Neural progenitor cell (in vitro differentiated cells): ENCODE measurements around the gene TNNC1. TPM values are rescaled to one million over a fixed set of nuclear protein-coding genes. Genes with fewer than 3 reads are reported as not detected.
A peak's percentile ranks its signal among the peaks of the same experiment; 100 is the strongest.

Experiments used
- DNase-seq: peaks from one replicate; pipeline ENCODE4 v3.0.0-alpha.2; 2016; ENCODE audit warnings: low spot score
- H2AFZ ChIP-seq: fragments of 200-600 bp; sonication (generic); replicated peaks from 2 replicates; pipeline ENCODE4 v1.6.1; 2016; ENCODE audit warnings: antibody characterized with exemption
- H3F3A ChIP-seq: fragments of 200-600 bp; sonication (generic); 2 replicates; pipeline ENCODE4 v1.6.1; 2016; ENCODE audit warnings: antibody characterized with exemption, low read depth
- H3K27ac ChIP-seq: fragments of 200-600 bp; sonication (generic); 2 replicates; pipeline ENCODE4 v1.5.1; 2016; ENCODE audit warnings: mild to moderate bottlenecking
- H3K27me3 ChIP-seq: fragments of 200-600 bp; sonication (generic); 2 replicates; pipeline ENCODE4 v1.6.1; 2016; ENCODE audit warnings: mild to moderate bottlenecking, moderate library complexity
- H3K36me3 ChIP-seq: fragments of 200-600 bp; sonication (generic); 2 replicates; pipeline ENCODE4 v1.5.1; 2016
- H3K4me1 ChIP-seq: fragments of 200-600 bp; sonication (generic); 2 replicates; pipeline ENCODE4 v1.6.1; 2016; ENCODE audit warnings: mixed run types
- H3K4me2 ChIP-seq: fragments of 200-600 bp; sonication (generic); 2 replicates; pipeline ENCODE4 v1.6.1; 2016
- H3K4me3 ChIP-seq: fragments of 200-600 bp; sonication (generic); 2 replicates; pipeline ENCODE4 v1.5.1; 2016
- H3K79me2 ChIP-seq: fragments of 200-600 bp; sonication (generic); 2 replicates; pipeline ENCODE4 v1.6.1; 2016; ENCODE audit warnings: low read depth
- H3K9ac ChIP-seq: fragments of 200-600 bp; sonication (generic); 2 replicates; pipeline ENCODE4 v1.6.1; 2016
- H3K9me3 ChIP-seq: fragments of 200-600 bp; sonication (generic); 2 replicates; pipeline ENCODE4 v1.5.1; 2016; ENCODE audit warnings: low read depth
- H4K20me1 ChIP-seq: fragments of 200-600 bp; sonication (generic); 2 replicates; pipeline ENCODE4 v1.6.1; 2016; ENCODE audit warnings: low read depth
- H3K27ac Mint-ChIP-seq: 3 replicates; pipeline ENCODE4 v1.8.0; 2021; ENCODE audit warnings: mixed read lengths
- H3K27me3 Mint-ChIP-seq: 2 replicates; pipeline ENCODE4 v1.8.0; 2022; ENCODE audit warnings: low read depth, mild to moderate bottlenecking, inconsistent platforms, moderate library complexity, mixed read lengths; ENCODE audit not compliant: insufficient read depth
- H3K36me3 Mint-ChIP-seq: 3 replicates; pipeline ENCODE4 v1.8.0; 2021; ENCODE audit warnings: mixed read lengths
- H3K4me1 Mint-ChIP-seq: 3 replicates; pipeline ENCODE4 v1.8.0; 2021; ENCODE audit warnings: mixed read lengths
- H3K4me3 Mint-ChIP-seq: 3 replicates; pipeline ENCODE4 v1.8.0; 2021; ENCODE audit warnings: mild to moderate bottlenecking, moderate library complexity, mixed read lengths
- H3K9me3 Mint-ChIP-seq: 3 replicates; pipeline ENCODE4 v1.8.0; 2020; ENCODE audit warnings: mixed read lengths
- EZH2 ChIP-seq: fragments of 200-600 bp; sonication (generic); IDR thresholded peaks from 2 replicates; pipeline ENCODE4 v1.6.1; 2017; ENCODE audit warnings: antibody characterized with exemption, mild to moderate bottlenecking, moderate library complexity
- EZH2phosphoT487 ChIP-seq: fragments of 200-600 bp; sonication (generic); IDR thresholded peaks from 2 replicates; pipeline ENCODE4 v1.6.1; 2017; ENCODE audit warnings: antibody characterized with exemption
- total RNA-seq: library from RNA; depleted of rRNA; stranded (reverse); fragments of >200 nt; gene quantifications from 2 replicates; pipeline ENCODE4 v1.2.3, GENCODE V29; 2015; ENCODE audit warnings: low replicate concordance
- TF ChIP-seq, protein P1 (sequence below): fragments of 200-600 bp; sonication (generic); IDR thresholded peaks from 2 replicates; pipeline ENCODE4 v1.5.1; 2017; ENCODE audit warnings: antibody characterized with exemption, mild to moderate bottlenecking

TNNC1 gene
- total RNA-seq, 1 donor from 2014 or later = 0.67 TPM

DNA sequence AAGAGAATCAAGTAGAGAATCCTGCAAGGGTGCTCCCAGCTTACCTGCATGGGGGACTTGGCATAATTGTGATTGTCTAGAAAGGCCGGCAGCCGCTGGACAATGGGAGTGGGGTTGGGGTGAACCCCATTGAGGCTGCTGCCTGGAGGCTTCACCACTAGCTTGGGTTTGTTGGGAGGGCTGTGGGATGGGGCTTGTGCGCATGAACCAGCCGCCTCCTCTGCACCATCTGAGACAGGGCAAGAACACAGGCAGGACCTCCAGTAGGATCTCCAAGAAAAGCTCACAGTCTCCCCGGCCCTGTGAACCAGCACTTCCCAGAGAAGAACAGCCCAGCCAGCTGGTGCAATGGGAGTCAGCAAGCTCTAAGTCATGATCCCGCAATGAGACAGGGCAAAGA lies 48.8 kb downstream of the TNNC1 start:
- DNase-seq = no peak
- H3K4me3 ChIP-seq = no peak overlapping the region

DNA sequence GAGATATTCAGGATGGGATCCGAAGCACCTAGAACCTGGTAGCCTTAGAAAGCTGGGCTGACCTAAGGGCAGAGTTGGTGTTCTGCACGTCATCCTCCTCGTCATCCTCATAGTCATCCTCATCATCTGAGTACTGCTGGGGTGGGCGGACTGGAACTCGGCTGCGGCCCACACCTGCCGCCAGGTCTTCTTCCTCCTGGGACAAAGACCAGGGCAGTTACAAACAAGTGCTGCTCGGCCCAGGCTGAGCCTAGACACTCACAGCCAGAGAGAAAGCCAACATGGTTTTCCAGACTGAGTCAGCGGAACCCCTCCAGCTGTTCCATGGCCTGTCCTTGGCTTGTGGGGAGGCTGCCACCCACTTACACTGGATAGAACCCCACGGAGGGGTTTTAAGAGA lies 49.5 kb downstream of the TNNC1 start:
- Histone ChIP-seq H3K27me3 (no peaks in the 10 kb centered on the region), H3F3A (peaks cover 2% of the 10 kb centered on the region), H3K79me2 (peaks cover 16% of the 10 kb centered on the region), H4K20me1 (no peaks in the 10 kb centered on the region), H3K9ac (no peak overlapping the region), H3K9me3 (no peaks in the 10 kb centered on the region), H3K27ac (no peak overlapping the region), H2AFZ (no peak overlapping the region), H3K4me2 (no peak overlapping the region), H3K36me3 (no peaks in the 10 kb centered on the region), H3K4me1 (no peaks in the 10 kb centered on the region), H3K4me3 (no peak overlapping the region)
- H3K4me3 Mint-ChIP-seq = no peak overlapping the region
- no peak for DNase-seq
- H3K4me1 Mint-ChIP-seq = peaks cover 12% of the 10 kb centered on the region
- no peak overlapping the region for H3K27ac Mint-ChIP-seq
- H3K27me3 Mint-ChIP-seq = peaks cover 6% of the 10 kb centered on the region
- H3K36me3 Mint-ChIP-seq = peaks cover 23% of the 10 kb centered on the region
- no peak for TF ChIP-seq EZH2
- TF ChIP-seq EZH2phosphoT487 = no peak
- TF ChIP-seq, protein P1, sequence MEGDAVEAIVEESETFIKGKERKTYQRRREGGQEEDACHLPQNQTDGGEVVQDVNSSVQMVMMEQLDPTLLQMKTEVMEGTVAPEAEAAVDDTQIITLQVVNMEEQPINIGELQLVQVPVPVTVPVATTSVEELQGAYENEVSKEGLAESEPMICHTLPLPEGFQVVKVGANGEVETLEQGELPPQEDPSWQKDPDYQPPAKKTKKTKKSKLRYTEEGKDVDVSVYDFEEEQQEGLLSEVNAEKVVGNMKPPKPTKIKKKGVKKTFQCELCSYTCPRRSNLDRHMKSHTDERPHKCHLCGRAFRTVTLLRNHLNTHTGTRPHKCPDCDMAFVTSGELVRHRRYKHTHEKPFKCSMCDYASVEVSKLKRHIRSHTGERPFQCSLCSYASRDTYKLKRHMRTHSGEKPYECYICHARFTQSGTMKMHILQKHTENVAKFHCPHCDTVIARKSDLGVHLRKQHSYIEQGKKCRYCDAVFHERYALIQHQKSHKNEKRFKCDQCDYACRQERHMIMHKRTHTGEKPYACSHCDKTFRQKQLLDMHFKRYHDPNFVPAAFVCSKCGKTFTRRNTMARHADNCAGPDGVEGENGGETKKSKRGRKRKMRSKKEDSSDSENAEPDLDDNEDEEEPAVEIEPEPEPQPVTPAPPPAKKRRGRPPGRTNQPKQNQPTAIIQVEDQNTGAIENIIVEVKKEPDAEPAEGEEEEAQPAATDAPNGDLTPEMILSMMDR = no peak
- no peaks in the 10 kb centered on the region for H3K9me3 Mint-ChIP-seq

More for the DNA sequence above, 48.8 kb downstream of the TNNC1 start:
- Histone ChIP-seq H3K9ac (no peak overlapping the region), H3K36me3 (no peaks in the 10 kb centered on the region), H3K4me2 (no peak overlapping the region), H3K27ac (no peak overlapping the region), H3K79me2 (peaks cover 20% of the 10 kb centered on the region), H3K9me3 (no peaks in the 10 kb centered on the region), H3K27me3 (no peaks in the 10 kb centered on the region), H2AFZ (no peak overlapping the region), H3F3A (peaks cover 2% of the 10 kb centered on the region), H3K4me1 (no peaks in the 10 kb centered on the region), H4K20me1 (no peaks in the 10 kb centered on the region)
- H3K9me3 Mint-ChIP-seq = no peaks in the 10 kb centered on the region
- H3K27me3 Mint-ChIP-seq = peaks cover 7% of the 10 kb centered on the region
- no peak overlapping the region for H3K4me3 Mint-ChIP-seq
- H3K27ac Mint-ChIP-seq = no peak overlapping the region
- peaks cover 13% of the 10 kb centered on the region for H3K4me1 Mint-ChIP-seq
- peaks cover 23% of the 10 kb centered on the region for H3K36me3 Mint-ChIP-seq
- TF ChIP-seq EZH2 (no peak), EZH2phosphoT487 (no peak)
- TF ChIP-seq, protein P1 = no peak

DNA sequence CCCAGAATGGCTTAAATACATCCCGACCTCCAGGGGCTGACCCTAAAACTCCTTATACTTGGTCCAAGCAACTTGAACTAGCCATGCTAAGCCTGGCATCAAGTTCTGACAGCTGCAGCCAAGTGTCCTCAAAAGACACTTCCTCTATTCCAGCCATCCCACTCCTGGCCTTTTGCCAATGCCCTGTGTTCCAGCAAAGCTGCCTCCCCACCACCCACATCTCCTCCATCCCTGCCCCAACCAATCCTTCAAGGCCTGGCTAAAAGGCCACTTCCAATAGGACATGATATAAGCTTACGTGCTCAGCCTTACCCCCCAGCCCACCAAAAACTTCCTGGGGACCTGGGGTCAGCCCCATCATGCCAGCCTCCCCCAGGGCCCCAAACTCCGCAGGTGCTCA lies 49.9 kb downstream of the TNNC1 start:
- Histone ChIP-seq H3K4me3 (no peak overlapping the region), H3K36me3 (no peaks in the 10 kb centered on the region), H3K4me1 (no peaks in the 10 kb centered on the region), H3K9me3 (no peaks in the 10 kb centered on the region), H3K9ac (no peak overlapping the region), H3K27me3 (no peaks in the 10 kb centered on the region), H4K20me1 (no peaks in the 10 kb centered on the region), H3K27ac (no peak overlapping the region), H3K79me2 (peaks cover 11% of the 10 kb centered on the region), H3K4me2 (no peak overlapping the region), H2AFZ (no peak overlapping the region), H3F3A (peaks cover 2% of the 10 kb centered on the region)
- Mint-ChIP-seq H3K9me3 (no peaks in the 10 kb centered on the region), H3K27me3 (peaks cover 6% of the 10 kb centered on the region), H3K36me3 (peaks cover 23% of the 10 kb centered on the region), H3K27ac (peak overlapping the region; percentile 50), H3K4me1 (peaks cover 8% of the 10 kb centered on the region), H3K4me3 (no peak overlapping the region)
- TF ChIP-seq EZH2phosphoT487 (no peak), EZH2 (no peak)
- TF ChIP-seq, protein P1 = no peak
- DNase-seq = no peak
